Stimulated activated CD4-positive, alpha-beta T cell treated with anti-CD3 and anti-CD28 coated beads, Interleukin-12 subunit alpha, Interleukin-12 subunit beta, amount 100 ng/mL, for 4 hours (primary cell): ENCODE results near the gene GNG2.
A peak's percentile ranks its signal among the peaks of the same experiment; 100 is the strongest.

ENCODE experiments used
- DNase-seq: peaks from one replicate; pipeline ENCODE4 v3.0.0-alpha.2; 2020

The GNG2 gene

GRCh38 chr14:51859131-51859530 is 1.3 kb upstream of the GNG2 start:
- no peak for DNase-seq

DNA sequence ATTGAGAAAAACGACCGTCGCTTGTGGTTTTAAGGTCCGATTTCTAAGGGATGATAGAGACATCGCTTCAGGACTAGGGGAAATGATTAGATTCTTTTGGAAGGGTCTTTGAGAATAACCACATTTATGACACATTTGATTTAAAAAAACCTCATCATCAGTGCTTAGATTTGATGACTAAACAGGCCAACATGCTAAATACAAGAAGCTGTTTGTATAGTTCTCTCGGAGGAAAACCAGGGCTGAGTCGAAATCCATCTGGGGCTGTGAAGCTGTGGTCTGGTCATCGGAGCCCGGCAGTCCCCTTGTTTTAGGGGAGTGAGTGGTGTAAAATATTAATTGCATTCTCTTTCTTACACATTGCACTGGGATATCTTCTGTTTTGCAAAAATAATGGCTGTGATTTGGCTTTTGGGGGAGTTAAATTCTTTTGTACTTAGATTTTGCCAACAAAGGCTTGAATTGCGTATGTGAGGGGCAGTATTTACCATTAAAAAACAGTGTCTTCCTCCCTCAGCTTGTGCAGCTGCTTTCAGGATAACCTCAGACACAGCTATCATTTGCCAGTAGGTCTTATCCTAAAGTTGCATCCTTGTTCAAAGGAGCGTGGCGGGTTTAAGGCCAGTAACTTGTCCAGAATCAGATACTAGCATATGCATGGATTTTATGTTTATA is 550 bp downstream of the GNG2 start:
- no peak for DNase-seq

DNA sequence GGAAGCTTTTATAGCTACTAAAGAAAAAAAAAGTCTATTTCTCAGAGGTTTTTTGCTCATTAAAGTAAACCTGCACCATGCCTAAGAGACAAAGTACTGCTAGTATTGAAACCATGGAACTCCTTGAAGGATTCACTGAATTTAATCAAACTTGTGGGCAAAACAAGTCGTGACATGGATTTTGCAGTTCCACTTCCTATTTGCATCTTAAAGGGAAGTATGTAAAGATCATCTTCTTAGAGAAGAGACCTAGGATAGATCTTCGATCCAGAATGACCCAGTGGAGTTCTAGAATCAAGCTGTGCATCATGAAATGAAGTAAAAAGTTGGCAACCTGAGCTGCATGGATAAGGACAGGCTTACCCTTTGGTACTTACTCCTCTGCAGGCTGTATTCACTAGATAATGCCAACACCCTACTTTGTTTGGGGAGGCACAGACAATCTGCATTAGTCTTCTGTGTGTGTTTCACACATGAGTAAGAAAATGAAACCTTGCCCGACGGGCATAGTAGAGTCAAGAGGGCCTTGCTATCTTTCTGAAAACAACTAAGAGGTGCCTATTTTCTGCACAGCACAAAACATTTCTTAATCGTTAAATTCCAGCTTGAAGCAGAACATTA is 1.9 kb downstream of the GNG2 start:
- DNase-seq = no peak

GRCh38 chr14:51862860-51863259 is 2.4 kb downstream of the GNG2 start:
- DNase-seq = no peak

DNA sequence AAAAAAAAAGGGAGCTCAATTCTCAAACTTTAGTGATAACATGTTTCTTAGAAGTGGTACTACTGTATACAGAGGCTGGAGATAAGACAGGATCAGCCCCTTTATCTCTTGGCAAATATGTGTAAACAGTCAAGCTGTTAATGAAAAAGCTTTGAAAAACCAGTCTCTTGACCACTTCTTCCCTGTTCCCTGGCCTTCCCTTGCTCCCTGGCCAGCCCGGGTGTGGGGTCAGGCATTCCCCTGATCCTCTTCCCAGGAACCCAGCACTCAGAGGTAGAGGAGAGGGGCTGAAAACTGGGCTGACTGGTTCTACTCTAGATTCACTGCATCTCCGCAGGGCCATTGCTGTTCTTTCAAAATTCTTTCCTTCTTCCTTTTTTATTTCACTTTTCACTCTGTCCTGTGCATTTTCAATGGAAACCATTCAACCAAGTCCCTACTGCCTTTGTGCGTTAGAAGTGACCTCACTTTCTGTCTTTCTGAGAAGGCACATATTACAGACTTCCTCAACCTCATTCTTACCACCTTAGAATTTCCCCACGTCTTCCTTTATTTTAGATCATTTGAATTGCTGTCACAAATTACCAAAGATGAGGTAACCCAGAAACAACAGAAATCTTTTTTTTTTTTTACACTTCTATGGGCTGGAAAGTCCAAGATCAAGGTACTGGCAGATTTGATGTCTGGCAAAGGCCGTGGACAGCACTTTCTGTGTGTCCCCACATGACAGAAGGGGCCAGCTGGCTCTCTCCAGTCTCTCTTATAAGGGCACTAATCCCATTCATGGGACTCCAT is 5.7 kb downstream of the GNG2 start:
- no peak for DNase-seq

GRCh38 chr14:51867741-51868140 is 7.3 kb downstream of the GNG2 start:
- DNase-seq = no peak

- DNase-seq = no peak
Measured at GRCh38 chr14:51868405-51868804, 8.0 kb downstream of the GNG2 start.

GRCh38 chr14:51869411-51870100 is 9.1 kb downstream of the GNG2 start:
- peak; percentile 40 for DNase-seq

DNA sequence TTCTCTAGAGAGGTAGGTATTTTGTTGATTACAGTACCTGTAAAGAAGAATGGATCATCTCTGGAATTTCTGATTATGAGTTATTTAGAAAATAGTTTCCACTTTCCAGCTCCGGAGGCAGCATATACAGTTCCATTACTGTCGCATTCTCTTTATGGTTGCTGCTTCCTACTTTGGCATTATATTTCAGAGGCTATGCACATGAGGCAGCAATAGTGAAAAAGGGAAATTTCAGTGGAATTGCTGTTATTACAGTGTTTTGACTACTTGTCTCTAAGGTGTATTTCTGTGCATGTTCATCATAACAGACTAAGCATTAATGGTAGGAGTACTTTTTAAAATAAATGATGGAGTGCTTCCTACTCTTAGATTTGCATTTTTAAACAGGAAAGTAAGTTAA is 10.2 kb downstream of the GNG2 start:
- DNase-seq = no peak

GRCh38 chr14:51871846-51872245 is 11.4 kb downstream of the GNG2 start:
- no peak for DNase-seq

DNA sequence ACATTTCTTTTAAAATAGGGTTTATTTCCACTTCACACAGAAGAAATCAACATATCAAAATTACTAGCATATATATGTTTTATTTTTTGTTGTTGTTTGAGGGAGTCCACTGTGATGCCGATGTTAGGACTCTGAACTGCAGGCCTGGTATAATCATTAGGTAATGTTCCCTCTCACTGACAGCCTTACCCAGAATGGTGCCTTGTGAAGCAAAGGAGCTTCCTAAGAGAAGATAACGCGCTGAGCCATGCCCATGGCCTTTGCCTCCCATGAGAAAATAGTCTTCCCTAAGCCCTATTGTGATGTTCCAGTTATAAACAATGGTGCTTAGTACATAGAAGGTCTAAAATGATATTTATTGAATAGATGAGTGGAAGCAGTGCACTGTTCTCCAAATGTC is 12.0 kb downstream of the GNG2 start:
- DNase-seq = no peak

DNA sequence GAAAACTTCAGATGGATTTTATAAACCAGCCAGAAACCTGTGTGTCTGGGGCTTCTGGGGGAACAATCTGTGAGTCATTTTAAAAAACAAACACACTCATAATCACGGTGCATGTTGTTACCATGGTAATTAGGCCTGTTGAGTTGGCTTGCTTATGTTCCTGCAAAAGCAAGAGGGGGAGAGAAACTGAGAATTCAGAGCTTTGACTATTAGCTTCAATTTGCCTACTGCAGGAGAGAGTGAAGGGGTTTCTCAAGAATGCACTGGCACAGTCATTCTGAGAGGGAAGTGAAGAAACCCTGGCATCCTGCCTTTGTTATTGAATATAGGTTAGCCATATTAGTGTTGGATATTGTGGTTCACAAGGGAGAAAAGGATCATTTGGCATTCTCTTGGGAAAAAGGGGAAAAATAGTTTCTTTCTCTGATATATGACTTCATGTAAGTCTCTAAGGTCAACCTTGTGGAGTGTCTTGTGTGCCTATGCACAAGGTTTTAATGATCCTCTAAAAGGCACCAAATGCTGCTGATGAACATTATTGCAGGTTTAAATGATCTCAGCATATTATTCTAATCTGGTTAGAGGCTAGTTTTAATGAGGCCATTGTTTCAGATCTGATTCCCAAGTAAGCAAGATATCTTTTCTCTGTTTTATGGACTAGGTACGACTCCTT is 12.9 kb downstream of the GNG2 start:
- DNase-seq = no peak

GRCh38 chr14:51877810-51878209 is 17.4 kb downstream of the GNG2 start:
- DNase-seq = no peak

DNA sequence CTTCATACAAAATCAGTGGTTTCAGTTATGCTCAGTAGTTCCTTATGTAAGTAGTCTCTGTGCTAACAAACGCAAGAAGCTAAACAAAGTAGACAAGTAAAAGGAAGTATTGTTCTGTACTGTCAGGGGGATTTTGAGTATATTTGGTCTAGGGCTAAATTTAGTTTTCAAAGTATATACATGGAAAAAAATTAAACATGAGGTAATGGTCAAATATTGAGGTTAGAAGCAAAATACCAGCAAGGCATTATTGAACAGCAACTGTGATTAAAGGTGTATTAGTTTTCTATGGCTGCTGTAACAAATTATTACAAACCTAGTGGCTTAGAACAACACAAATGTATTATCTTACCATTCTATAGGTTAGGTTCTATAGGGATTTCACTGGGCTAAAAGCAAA is 18.8 kb downstream of the GNG2 start:
- DNase-seq = no peak

DNA sequence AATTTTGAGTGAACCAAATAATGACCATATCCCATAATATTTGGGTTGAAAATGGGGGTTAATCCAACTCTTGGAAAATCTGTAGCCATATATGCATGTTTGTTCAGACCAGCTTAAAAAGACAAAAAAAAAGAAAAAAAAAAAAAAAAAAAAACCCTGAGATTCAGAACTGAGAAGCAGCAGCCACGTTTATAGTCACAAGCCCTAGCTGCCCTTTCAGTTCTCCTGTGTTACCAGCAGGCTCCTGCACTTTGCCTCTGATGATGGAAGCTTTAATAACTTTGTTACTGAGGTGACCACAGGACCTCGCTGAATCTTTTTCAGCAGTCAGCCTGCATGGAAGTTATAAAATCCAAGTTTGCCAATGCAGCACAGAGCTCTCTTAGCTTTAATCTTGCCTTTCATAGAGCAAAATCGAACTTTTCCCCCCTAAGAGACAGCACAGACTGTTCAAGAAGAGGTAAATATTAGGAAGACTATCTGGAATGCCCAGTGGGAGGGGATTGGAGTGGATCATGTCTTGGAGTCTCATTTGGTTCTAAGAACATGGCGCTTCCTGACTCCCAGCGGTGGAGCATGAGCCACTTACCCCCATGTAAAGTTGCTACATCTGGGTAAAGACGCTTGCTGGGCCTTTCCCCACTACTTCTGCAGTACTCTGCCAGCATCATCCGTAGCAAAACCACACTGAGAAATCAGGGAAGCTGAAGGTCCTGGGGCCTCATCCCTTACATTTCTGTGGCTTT is 20.6 kb downstream of the GNG2 start:
- no peak for DNase-seq

DNA sequence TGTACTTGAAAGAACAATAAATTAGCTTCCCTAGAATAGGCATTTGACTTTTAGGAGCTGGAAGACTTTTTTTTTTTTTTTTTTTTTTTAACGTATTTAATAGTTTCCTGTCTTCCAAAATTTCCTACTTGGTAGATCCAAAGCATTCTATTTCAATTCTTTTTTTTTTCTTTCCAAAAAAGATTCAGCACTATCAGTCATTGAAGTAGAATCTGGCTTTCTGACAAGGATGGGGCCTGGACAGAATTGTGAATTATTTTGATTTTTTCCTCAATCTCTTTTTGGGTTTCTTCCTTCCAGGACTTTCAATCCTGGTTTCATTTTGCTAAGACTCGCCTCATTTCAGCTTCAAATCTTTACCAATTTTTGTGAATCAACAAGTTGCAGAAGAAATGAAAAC is 21.2 kb downstream of the GNG2 start:
- no peak for DNase-seq

DNA sequence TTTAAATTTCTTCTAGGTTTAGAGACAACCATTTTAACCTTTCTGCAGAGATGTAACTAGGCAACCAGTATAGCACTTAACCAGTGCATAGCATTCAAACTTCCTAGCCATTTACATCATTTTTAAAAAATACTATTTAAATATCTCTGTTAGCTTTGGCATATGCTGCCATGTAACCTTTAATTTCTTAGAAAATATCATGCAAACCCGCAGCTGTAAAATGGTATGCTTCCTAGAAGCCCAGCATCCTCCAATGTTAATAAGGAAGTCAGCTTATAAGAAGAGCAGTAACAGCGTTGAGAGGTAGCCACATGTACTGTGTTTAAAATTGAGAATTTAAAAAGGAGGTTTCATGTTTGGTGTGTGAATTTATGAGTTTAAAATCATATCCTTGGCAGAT is 22.8 kb downstream of the GNG2 start:
- DNase-seq = no peak

DNA sequence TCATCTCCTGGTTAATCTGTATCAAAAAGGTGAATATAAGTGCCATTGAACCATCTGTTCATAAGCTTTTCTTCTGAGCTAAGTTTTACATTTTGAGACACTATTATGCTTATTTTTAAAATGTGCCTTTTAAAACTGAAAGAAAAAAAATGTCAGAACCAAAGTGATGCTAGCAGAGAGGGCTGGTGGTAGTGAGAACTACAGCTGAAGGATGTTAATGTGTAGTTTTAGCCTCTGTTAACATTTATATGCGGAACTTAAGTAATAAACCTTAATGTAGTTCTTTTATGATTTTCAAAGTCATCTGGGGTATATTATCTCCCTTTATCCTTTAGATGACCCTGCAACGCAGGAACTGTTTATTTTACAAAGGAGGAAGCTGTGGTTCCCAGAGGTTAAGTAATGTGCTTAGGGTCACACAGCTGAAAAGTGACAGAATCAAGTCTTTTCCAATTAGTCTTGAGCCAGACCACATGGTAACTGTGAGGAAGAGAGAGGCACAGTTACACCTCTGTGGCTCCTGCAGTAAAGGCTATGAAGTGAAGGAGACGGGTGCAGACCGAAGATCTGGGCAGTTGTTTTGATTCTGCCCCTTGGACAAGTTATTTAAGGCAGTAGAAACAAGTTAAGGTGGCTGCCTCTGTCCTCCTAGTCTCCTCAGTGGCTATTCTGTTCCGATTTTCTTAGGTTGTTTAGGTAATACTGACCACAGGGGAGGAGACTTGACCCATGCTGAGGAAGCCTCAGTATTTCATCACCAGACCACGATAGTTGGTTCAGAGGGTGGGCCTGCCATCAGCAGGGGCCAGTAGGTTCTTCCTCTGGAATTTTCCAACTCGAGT is 23.9 kb downstream of the GNG2 start:
- DNase-seq = no peak

- DNase-seq = no peak
Measured at GRCh38 chr14:51889851-51890250, 29.4 kb downstream of the GNG2 start.

DNA sequence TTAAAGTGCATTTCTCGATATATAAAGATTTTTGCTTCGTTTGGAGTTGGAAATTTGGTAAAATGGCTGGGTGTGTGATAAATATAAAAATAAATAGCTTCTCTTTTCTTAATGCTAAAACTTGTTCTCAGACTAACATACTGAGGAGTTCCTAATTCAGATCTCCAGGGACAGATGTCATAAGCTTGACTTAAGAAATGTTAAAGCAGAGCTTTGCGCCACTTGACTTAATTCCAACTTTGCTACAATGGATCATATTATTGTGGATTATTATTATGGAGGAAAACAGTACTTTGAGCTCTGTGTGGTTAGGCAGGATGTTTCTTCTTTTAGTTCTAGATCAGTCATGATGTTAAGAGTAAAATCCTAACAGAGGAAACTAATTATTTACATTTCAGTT is 33.8 kb downstream of the GNG2 start:
- DNase-seq = no peak

DNA sequence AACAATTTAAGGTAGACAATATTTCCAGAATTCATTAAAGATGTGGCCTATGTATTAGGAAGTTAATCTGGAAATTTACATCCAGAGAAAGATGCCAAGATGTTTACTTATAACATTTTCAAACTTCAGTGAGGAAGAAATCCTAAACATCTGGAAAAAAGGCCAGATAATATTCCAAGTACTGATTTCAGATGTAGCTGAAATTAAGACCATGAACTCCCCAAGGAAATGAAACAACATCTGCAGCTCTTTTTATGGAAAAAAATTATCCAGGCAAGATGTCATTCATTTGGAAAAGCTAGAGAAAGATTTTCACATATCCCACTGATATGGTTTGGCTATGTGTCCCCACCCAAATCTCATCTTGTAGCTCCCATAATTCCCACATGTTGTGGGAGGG is 35.0 kb downstream of the GNG2 start:
- no peak for DNase-seq
